Activated naive CD8-positive, alpha-beta T cell treated with anti-CD3 and anti-CD28 coated beads, Interleukin-2, amount 10 ng/mL, durations not matched to agents 7 days and 5 days (primary cell): ENCODE data around the gene VRK1. TPM values are rescaled to one million over a fixed set of nuclear protein-coding genes. Genes with fewer than 3 reads are reported as not detected.
"Not testable (repeated sequence)": the region's sequence is repeated elsewhere in the genome, so short reads cannot be mapped to it uniquely, and the experiment has no call there.

Experiments
- ATAC-seq: fragments of 150-1000 bp; cut with Tn5 transposase; one replicate; pipeline ENCODE4 v1.10.0; 2021; ENCODE audit warnings: low read depth, moderate library complexity
- POLR2A ChIA-PET: fragments of 350-600 bp; sonication (Branson Sonifier 250); formaldehyde crosslinking; loops from one replicate; lab custom pipeline; 2021; ENCODE audit warnings: antibody characterized with exemption; lab: Charles Lee
- DNase-seq: peaks from one replicate; pipeline ENCODE4 v3.0.0; 2021
- H3K27ac Mint-ChIP-seq: one replicate; pipeline ENCODE4 v1.8.0; 2022; ENCODE audit warnings: mild to moderate bottlenecking, mixed read lengths
- H3K27me3 Mint-ChIP-seq: one replicate; pipeline ENCODE4 v1.8.0; 2022; ENCODE audit warnings: mild to moderate bottlenecking, moderate library complexity, mixed read lengths
- H3K36me3 Mint-ChIP-seq: one replicate; pipeline ENCODE4 v1.8.0; 2021; ENCODE audit warnings: mild to moderate bottlenecking, mixed read lengths
- H3K4me1 Mint-ChIP-seq: one replicate; pipeline ENCODE4 v1.8.0; 2021; ENCODE audit warnings: mixed read lengths
- H3K4me3 Mint-ChIP-seq: one replicate; pipeline ENCODE4 v1.8.0; 2022; ENCODE audit warnings: mild to moderate bottlenecking, moderate library complexity, mixed read lengths
- H3K9me3 Mint-ChIP-seq: one replicate; pipeline ENCODE4 v1.8.0; 2021; ENCODE audit warnings: mixed read lengths
- total RNA-seq, 2 experiments: library from RNA; stranded (reverse); gene quantifications; one replicate each; pipeline ENCODE4 v1.2.3, GENCODE V29; 2021

Gene VRK1
- total RNA-seq, 2 experiments from 2014 or later = 62.8 to 65.0 TPM

GRCh38 chr14:96848011-96848410 lies 50.8 kb downstream of the VRK1 start:
- H3K27me3 Mint-ChIP-seq = no peaks in the 10 kb centered on the region
- ATAC-seq = no peak
- H3K9me3 Mint-ChIP-seq = no peaks in the 10 kb centered on the region
- DNase-seq = no peak
- no peak overlapping the region for H3K27ac Mint-ChIP-seq
- POLR2A ChIA-PET = no interaction called here
- H3K4me3 Mint-ChIP-seq = no peak overlapping the region
- H3K4me1 Mint-ChIP-seq = peaks cover 7% of the 10 kb centered on the region
- peaks cover 24% of the 10 kb centered on the region for H3K36me3 Mint-ChIP-seq

DNA sequence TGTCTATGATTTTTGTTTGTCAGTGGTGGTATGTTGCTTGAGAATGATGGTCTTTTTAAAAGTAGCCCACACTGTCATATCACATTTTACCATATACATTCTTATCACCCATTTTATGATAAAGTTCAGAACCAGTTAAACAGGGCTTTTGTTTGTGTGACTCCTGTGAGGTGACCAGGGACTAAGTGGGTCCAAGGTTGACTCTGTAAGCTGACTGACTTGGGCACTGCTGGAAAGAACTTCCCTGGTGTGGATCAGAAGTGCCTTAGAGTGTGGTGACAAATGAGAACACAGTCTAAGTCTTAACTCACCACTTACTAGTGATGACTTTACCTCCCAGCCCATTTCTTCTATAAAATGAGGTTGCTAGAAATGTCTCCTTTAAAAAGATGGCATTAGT lies 52.6 kb downstream of the VRK1 start:
- H3K27me3 Mint-ChIP-seq = no peaks in the 10 kb centered on the region
- no peak overlapping the region for H3K27ac Mint-ChIP-seq
- ATAC-seq (no peak), DNase-seq (no peak)
- no peak overlapping the region for H3K4me3 Mint-ChIP-seq
- peaks cover 26% of the 10 kb centered on the region for H3K36me3 Mint-ChIP-seq
- peaks cover 7% of the 10 kb centered on the region for H3K4me1 Mint-ChIP-seq
- POLR2A ChIA-PET = no interaction called here
- H3K9me3 Mint-ChIP-seq = no peaks in the 10 kb centered on the region

DNA sequence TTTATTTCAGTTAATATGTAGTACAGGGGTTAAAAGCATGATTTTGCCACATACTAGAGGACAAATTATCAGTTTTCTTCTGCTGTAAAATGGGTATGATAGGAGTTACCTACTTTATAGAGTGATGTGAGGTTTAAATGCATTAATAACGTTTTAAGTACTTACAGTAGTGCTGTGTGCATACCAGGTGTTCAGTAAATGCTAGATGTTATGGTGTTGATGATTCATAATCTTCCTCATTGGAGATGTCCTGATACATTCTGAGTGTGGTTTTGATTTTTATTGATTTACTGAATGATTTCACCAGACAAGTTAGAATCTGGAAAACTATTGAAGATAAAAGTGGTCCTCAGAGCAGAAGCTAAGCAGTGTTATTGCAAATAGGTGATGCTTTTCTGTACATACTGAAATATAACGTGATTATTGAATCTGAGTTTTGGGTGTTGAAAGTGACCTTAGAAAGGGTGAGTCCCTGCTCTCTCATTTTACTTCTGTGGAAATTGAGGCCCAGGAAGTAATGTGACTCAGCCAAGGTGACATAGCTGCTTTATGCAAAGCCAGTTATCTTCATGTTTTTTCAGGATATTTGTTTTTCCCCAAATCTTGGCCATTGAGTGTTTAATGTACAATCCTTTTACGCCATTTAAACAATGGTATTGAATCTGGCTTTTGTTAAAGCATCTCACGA lies 54.7 kb downstream of the VRK1 start:
- H3K9me3 Mint-ChIP-seq = no peaks in the 10 kb centered on the region
- no peak for ATAC-seq
- H3K4me3 Mint-ChIP-seq = no peak overlapping the region
- POLR2A ChIA-PET = no interaction called here
- no peaks in the 10 kb centered on the region for H3K27me3 Mint-ChIP-seq
- no peak overlapping the region for H3K27ac Mint-ChIP-seq
- DNase-seq = no peak
- peaks cover 26% of the 10 kb centered on the region for H3K36me3 Mint-ChIP-seq
- H3K4me1 Mint-ChIP-seq = peaks cover 7% of the 10 kb centered on the region

DNA sequence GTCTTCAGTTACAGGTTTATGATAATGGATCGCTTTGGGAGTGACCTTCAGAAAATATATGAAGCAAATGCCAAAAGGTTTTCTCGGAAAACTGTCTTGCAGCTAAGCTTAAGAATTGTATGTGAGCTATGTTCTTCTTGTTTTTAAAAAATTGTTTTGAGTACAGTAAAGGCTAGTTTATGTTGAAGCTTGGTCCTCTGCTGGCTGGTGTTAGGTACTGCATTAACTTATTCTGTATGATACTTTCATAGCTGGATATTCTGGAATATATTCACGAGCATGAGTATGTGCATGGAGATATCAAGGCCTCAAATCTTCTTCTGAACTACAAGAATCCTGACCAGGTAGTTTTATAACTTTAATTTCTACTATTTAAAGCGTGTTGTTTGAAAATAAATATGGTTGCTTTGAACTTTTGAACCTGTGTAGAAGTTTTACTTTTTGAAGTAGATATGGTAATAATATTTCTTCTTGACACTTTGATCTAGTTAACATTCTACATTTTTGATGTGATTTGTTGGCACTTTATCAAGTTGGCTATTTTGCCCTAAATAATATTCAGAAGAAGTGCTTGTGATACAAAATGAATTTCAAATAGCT lies 55.7 kb downstream of the VRK1 start:
- DNase-seq (no peak), ATAC-seq (no peak)
- Mint-ChIP-seq H3K27me3 (no peaks in the 10 kb centered on the region), H3K9me3 (no peaks in the 10 kb centered on the region), H3K27ac (no peak overlapping the region), H3K4me1 (peaks cover 7% of the 10 kb centered on the region), H3K4me3 (no peak overlapping the region), H3K36me3 (peaks cover 26% of the 10 kb centered on the region)
- POLR2A ChIA-PET = no interaction called here

- Mint-ChIP-seq H3K27ac (no peak overlapping the region), H3K36me3 (peaks cover 34% of the 10 kb centered on the region), H3K4me3 (no peak overlapping the region), H3K27me3 (no peaks in the 10 kb centered on the region), H3K9me3 (no peaks in the 10 kb centered on the region), H3K4me1 (no peaks in the 10 kb centered on the region)
- POLR2A ChIA-PET = no interaction called here
- no peak for DNase-seq
- no peak for ATAC-seq
Measured at GRCh38 chr14:96858643-96859042, 61.5 kb downstream of the VRK1 start.

- peaks cover 47% of the 10 kb centered on the region for H3K36me3 Mint-ChIP-seq
- H3K4me3 Mint-ChIP-seq = no peak overlapping the region
- no peaks in the 10 kb centered on the region for H3K27me3 Mint-ChIP-seq
- H3K4me1 Mint-ChIP-seq = no peaks in the 10 kb centered on the region
- H3K27ac Mint-ChIP-seq = no peak overlapping the region
- H3K9me3 Mint-ChIP-seq = no peaks in the 10 kb centered on the region
- ATAC-seq (no peak), DNase-seq (no peak)
- POLR2A ChIA-PET = no interaction called here
Measured at GRCh38 chr14:96861568-96862310, 64.6 kb downstream of the VRK1 start.

DNA sequence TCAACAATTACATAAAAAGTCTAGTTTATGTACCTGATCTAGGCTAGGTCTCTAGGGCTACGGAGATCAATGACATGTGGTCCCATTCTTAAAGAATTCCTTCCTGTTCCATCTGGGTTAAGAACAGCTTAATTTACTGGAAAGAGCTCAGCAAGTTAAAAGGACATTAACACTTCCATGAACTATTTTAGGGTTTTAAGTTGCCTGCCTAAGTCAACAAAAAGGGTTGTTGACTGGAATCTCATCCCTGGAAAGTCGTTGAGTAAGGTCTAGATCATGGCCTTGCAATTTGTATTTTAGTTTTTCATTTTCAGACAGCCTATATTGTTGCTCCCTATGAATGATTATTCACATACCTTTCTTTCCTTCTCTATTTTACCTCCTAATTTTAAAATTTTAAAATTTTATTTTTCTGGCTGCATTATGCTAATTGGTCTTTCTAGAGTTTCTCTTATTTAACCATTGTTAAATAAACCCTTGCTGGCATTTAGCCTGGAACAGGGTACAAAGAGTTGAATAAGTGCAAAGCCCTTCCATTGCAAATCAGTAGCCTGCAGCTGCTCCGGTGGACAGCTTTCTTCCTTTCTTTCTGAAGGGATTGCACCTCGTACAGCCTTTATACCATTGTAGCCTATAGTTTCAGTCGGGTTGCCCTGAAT lies 66.3 kb downstream of the VRK1 start:
- peaks cover 40% of the 10 kb centered on the region for H3K36me3 Mint-ChIP-seq
- no peaks in the 10 kb centered on the region for H3K27me3 Mint-ChIP-seq
- H3K27ac Mint-ChIP-seq = no peak overlapping the region
- ATAC-seq (no peak), DNase-seq (no peak)
- no peaks in the 10 kb centered on the region for H3K4me1 Mint-ChIP-seq
- POLR2A ChIA-PET = no interaction called here
- H3K9me3 Mint-ChIP-seq = no peaks in the 10 kb centered on the region
- H3K4me3 Mint-ChIP-seq = no peak overlapping the region

GRCh38 chr14:96863986-96864330 lies 66.8 kb downstream of the VRK1 start:
- H3K36me3 Mint-ChIP-seq = peaks cover 39% of the 10 kb centered on the region
- POLR2A ChIA-PET = no interaction called here
- ATAC-seq = no peak

GRCh38 chr14:96867634-96868033 lies 70.5 kb downstream of the VRK1 start:
- no peaks in the 10 kb centered on the region for H3K27me3 Mint-ChIP-seq
- H3K9me3 Mint-ChIP-seq = no peaks in the 10 kb centered on the region
- POLR2A ChIA-PET = no interaction called here
- ATAC-seq (no peak), DNase-seq (no peak)
- no peaks in the 10 kb centered on the region for H3K4me1 Mint-ChIP-seq
- H3K4me3 Mint-ChIP-seq = no peak overlapping the region
- H3K27ac Mint-ChIP-seq = no peak overlapping the region
- peaks cover 39% of the 10 kb centered on the region for H3K36me3 Mint-ChIP-seq

More at GRCh38 chr14:96863986-96864330, 66.8 kb downstream of the VRK1 start:
- Mint-ChIP-seq H3K4me1 (no peaks in the 10 kb centered on the region), H3K4me3 (no peak overlapping the region), H3K27me3 (no peaks in the 10 kb centered on the region), H3K9me3 (no peaks in the 10 kb centered on the region), H3K27ac (no peak overlapping the region)
- no peak for DNase-seq

DNA sequence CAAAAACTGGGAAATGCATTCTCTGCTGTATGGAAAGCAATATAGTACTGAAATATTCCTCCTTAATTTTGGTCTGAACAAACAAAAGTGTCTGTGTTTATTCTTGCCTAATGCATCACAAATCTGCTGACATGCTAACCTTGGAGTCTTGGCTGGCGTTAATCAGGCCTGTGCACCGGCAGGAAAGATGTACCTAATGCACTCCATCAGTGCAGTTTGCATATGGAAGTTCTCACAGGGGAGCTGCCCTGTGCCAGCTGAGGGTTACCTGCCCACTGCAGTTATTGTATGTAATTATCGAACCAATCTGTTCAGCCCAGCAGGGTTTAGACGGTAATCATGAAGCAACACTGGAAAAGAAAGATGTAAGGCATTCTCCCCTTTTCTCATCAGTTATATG lies 76.9 kb downstream of the VRK1 start:
- H3K27me3 Mint-ChIP-seq = no peaks in the 10 kb centered on the region
- H3K27ac Mint-ChIP-seq = no peak overlapping the region
- ATAC-seq = no peak
- no peaks in the 10 kb centered on the region for H3K9me3 Mint-ChIP-seq
- H3K36me3 Mint-ChIP-seq = peaks cover 28% of the 10 kb centered on the region
- no peak for DNase-seq
- H3K4me3 Mint-ChIP-seq = no peak overlapping the region
- no peaks in the 10 kb centered on the region for H3K4me1 Mint-ChIP-seq
- POLR2A ChIA-PET = no interaction called here

DNA sequence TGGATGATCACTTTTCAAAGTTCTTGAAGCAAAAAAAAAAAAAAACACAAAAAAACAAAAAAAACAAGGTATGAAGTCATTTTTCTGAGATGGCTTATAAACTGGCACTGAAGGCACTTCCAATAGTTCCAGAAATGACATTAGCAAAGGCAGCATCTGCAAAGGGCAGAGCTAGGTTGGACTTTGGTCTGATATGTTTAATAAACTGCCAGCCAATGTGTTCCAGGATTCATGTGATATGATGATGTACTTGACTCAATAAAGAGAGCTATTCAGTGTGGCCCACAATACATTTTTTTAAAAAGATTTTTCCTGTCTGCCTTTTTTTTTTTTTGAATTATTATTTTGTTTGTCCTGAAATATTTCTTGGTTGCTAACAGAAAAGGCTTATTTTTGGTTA lies 79.6 kb downstream of the VRK1 start:
- Mint-ChIP-seq H3K27ac (no peak overlapping the region), H3K9me3 (no peaks in the 10 kb centered on the region), H3K27me3 (no peaks in the 10 kb centered on the region), H3K4me1 (no peaks in the 10 kb centered on the region), H3K4me3 (no peak overlapping the region), H3K36me3 (peaks cover 34% of the 10 kb centered on the region)
- no peak for DNase-seq
- POLR2A ChIA-PET = no interaction called here
- no peak for ATAC-seq

- Mint-ChIP-seq H3K9me3 (peaks cover 4% of the 10 kb centered on the region), H3K27ac (no peak overlapping the region), H3K27me3 (no peaks in the 10 kb centered on the region), H3K4me1 (no peaks in the 10 kb centered on the region), H3K4me3 (no peak overlapping the region), H3K36me3 (peaks cover 41% of the 10 kb centered on the region)
- POLR2A ChIA-PET = no interaction called here
- ATAC-seq = no peak
- no peak for DNase-seq
Measured at GRCh38 chr14:96881713-96882112, 84.5 kb downstream of the VRK1 start.

DNA sequence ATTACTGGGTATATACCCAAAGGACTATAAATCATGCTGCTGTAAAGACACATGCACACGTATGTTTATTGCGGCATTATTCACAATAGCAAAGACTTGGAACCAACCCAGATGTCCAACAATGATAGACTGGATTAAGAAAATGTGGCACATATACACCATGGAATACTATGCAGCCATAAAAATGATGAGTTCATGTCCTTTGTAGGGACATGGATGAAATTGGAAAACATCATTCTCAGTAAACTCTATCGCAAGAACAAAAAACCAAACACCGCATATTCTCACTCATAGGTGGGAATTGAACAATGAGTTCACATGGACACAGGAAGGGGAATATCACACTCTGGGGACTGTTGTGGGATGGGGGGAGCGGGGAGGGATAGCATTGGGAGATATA lies 86.8 kb downstream of the VRK1 start:
- H3K4me3 Mint-ChIP-seq, H3K27ac Mint-ChIP-seq, POLR2A ChIA-PET, H3K9me3 Mint-ChIP-seq, H3K27me3 Mint-ChIP-seq, DNase-seq, H3K4me1 Mint-ChIP-seq, ATAC-seq: not testable (repeated sequence)
- peaks cover 36% of the 10 kb centered on the region for H3K36me3 Mint-ChIP-seq
